OCI-LY7 (cell line): ENCODE measurements around the gene KIAA0232. TPM values are rescaled to one million over a fixed set of nuclear protein-coding genes. Genes with fewer than 3 reads are reported as not detected.
"Not testable (repeated sequence)": the region's sequence is repeated elsewhere in the genome, so short reads cannot be mapped to it uniquely, and the experiment has no call there.

Experiments used
- BruUV-seq: library from RNA; stranded (reverse); fragments of 400-500 nt; replicated peaks from 2 replicates; lab custom pipeline; 2021; lab: Mats Ljungman, UMichigan
- CTCF ChIA-PET: fragments of 300-600 bp; sonication (Branson Sonifier 250); formaldehyde crosslinking; loops from one replicate; lab custom pipeline; 2022; ENCODE audit warnings: antibody characterized with exemption; ENCODE audit not compliant: unreplicated experiment; lab: Charles Lee
- POLR2A ChIA-PET: fragments of 300-600 bp; sonication (Branson Sonifier 250); formaldehyde crosslinking; loops from one replicate; lab custom pipeline; 2022; ENCODE audit warnings: antibody characterized with exemption; lab: Charles Lee
- DNase-seq: peaks from one replicate; pipeline ENCODE4 v3.0.0-alpha.2; 2015; ENCODE audit warnings: low spot score
- H2AFZ ChIP-seq: fragments of 200-600 bp; sonication (generic), shearing (Covaris generic); 2 replicates; pipeline ENCODE4 v1.6.1; 2014; ENCODE audit warnings: mild to moderate bottlenecking, antibody characterized with exemption, low read length, moderate library complexity
- H3K27ac ChIP-seq: fragments of 200-600 bp; sonication (generic); 2 replicates; pipeline ENCODE4 v1.5.1; 2014; ENCODE audit warnings: mixed run types, low read depth, mild to moderate bottlenecking, moderate library complexity, low read length, inconsistent platforms; ENCODE audit not compliant: poor library complexity, severe bottlenecking
- H3K36me3 ChIP-seq: fragments of 200-600 bp; sonication (generic); 2 replicates; pipeline ENCODE4 v1.6.1; 2014; ENCODE audit warnings: mild to moderate bottlenecking, antibody characterized with exemption, low read length, moderate library complexity, mixed read lengths; ENCODE audit not compliant: insufficient read depth
- H3K4me1 ChIP-seq: fragments of 200-600 bp; sonication (generic); 2 replicates; pipeline ENCODE4 v1.5.1; 2014; ENCODE audit warnings: mild to moderate bottlenecking, low read length; ENCODE audit not compliant: insufficient read depth, poor library complexity, severe bottlenecking
- H3K4me2 ChIP-seq: fragments of 200-600 bp; sonication (generic); 2 replicates; pipeline ENCODE4 v1.6.1; 2014; ENCODE audit warnings: mild to moderate bottlenecking, low read length
- H3K4me3 ChIP-seq: fragments of 200-600 bp; sonication (generic); 2 replicates; pipeline ENCODE4 v1.5.1; 2014; ENCODE audit warnings: mild to moderate bottlenecking, low read depth, low read length; ENCODE audit not compliant: poor library complexity, severe bottlenecking
- H3K79me2 ChIP-seq: fragments of 200-600 bp; sonication (generic); 2 replicates; pipeline ENCODE4 v1.6.1; 2016; ENCODE audit warnings: low read depth, mild to moderate bottlenecking, low read length, moderate library complexity, mixed read lengths; ENCODE audit not compliant: insufficient read depth
- H3K9me2 ChIP-seq: fragments of 200-600 bp; sonication (generic); 2 replicates; pipeline ENCODE4 v1.6.1; 2016; ENCODE audit warnings: mild to moderate bottlenecking, low read length, mixed read lengths; ENCODE audit not compliant: insufficient read depth
- H3K9me3 ChIP-seq: fragments of 200-600 bp; sonication (generic); 2 replicates; pipeline ENCODE4 v1.6.1; 2014; ENCODE audit warnings: mild to moderate bottlenecking, mixed run types, low read length, mixed read lengths
- H4K20me1 ChIP-seq: fragments of 200-600 bp; sonication (generic); 2 replicates; pipeline ENCODE4 v1.6.1; 2014; ENCODE audit warnings: mild to moderate bottlenecking, antibody characterized with exemption, low read length, moderate library complexity, mixed read lengths; ENCODE audit not compliant: insufficient read depth
- CTCF ChIP-seq: fragments of 200-600 bp; sonication (generic); conservative IDR thresholded peaks from 2 replicates; pipeline ENCODE4 v1.5.1; 2014; ENCODE audit warnings: mild to moderate bottlenecking, antibody characterized with exemption, low read length, moderate library complexity, mixed read lengths
- EZH2phosphoT487 ChIP-seq: fragments of 200-600 bp; sonication (generic); IDR thresholded peaks from 2 replicates; pipeline ENCODE4 v1.6.1; 2018; ENCODE audit warnings: low read depth, borderline replicate concordance, mild to moderate bottlenecking, mixed run types, antibody characterized with exemption, low read length, moderate library complexity, mixed read lengths
- intact Hi-C: fragments of 100-400 bp; cut with micrococcal nuclease; formaldehyde crosslinking; loops from one replicate; pipeline ENCODE4 v1.10.0; 2022; ENCODE audit not compliant: unreplicated experiment
- total RNA-seq, 2 experiments: library from RNA; depleted of rRNA in 1 of 2; stranded (reverse); fragments of >200 nt in 1 of 2; shearing (Covaris generic) in 1 of 2; gene quantifications; 2 replicates each; pipeline ENCODE4 v1.2.3, GENCODE V29; 2014 to 2022

The KIAA0232 gene
- total RNA-seq, 2 experiments from 2014 or later: 7.5 to 13.5 TPM

GRCh38 chr4:6910340-6910959 lies 127.9 kb downstream of the KIAA0232 start:
- BruUV-seq: no TSS peak
- ChIA-PET CTCF (interaction anchor here (0.8 kb wide), 1 partner anchor 137 kb away, joined by 3 read pairs; no protein-coding TSS in a partner anchor), POLR2A (interaction anchor here (1.1 to 1.3 kb wide), 2 partner anchors 18 to 193 kb away, joined by 4 read pairs; no protein-coding TSS in a partner anchor)
- DNase-seq: no peak
- no peaks in the 10 kb centered on the region for H3K79me2 ChIP-seq
- no peaks in the 10 kb centered on the region for H3K9me2 ChIP-seq
- peak overlapping the region; percentile 73 for H3K4me3 ChIP-seq
- H3K4me2 ChIP-seq: peak overlapping the region; percentile 89
- intact Hi-C loops: no loop called here
- H3K4me1 ChIP-seq: peaks cover 39% of the 10 kb centered on the region
- no peak overlapping the region for H2AFZ ChIP-seq
- no peaks in the 10 kb centered on the region for H3K36me3 ChIP-seq
- TF ChIP-seq EZH2phosphoT487 (no peak), CTCF (peak; percentile 61)
- no peak overlapping the region for H3K27ac ChIP-seq
- no peaks in the 10 kb centered on the region for H3K9me3 ChIP-seq
- no peaks in the 10 kb centered on the region for H4K20me1 ChIP-seq

GRCh38 chr4:6910960-6911874 lies 128.7 kb downstream of the KIAA0232 start:
- no peak overlapping the region for H3K27ac ChIP-seq
- CTCF ChIA-PET: interaction anchor here (0.8 to 1.0 kb wide), 2 partner anchors 75 to 136 kb away, joined by 3 read pairs; no protein-coding TSS in a partner anchor
- POLR2A ChIA-PET: interaction anchor here (0.7 to 1.4 kb wide), 5 partner anchors 18 to 193 kb away, joined by 3 to 4 read pairs (median 3); no protein-coding TSS in a partner anchor
- peak overlapping the region; percentile 73 for H3K4me3 ChIP-seq
- H3K36me3 ChIP-seq: no peaks in the 10 kb centered on the region
- peak overlapping the region; percentile 89 for H3K4me2 ChIP-seq
- peak; percentile 36 for DNase-seq
- no peak overlapping the region for H2AFZ ChIP-seq
- no peaks in the 10 kb centered on the region for H4K20me1 ChIP-seq
- intact Hi-C loops: no loop called here
- peaks cover 39% of the 10 kb centered on the region for H3K4me1 ChIP-seq
- H3K9me2 ChIP-seq: no peaks in the 10 kb centered on the region
- no peaks in the 10 kb centered on the region for H3K9me3 ChIP-seq
- no peak for TF ChIP-seq EZH2phosphoT487
- TF ChIP-seq CTCF: no peak
- no TSS peak for BruUV-seq
- no peaks in the 10 kb centered on the region for H3K79me2 ChIP-seq

GRCh38 chr4:6911917-6912316 lies 129.4 kb downstream of the KIAA0232 start:
- H3K4me2 ChIP-seq: peak overlapping the region; percentile 89; the same call in 1 of the 2 replicates
- POLR2A ChIA-PET: interaction anchor here (0.5 to 1.4 kb wide), 6 partner anchors 59 to 191 kb away, joined by 3 to 5 read pairs (median 3); no protein-coding TSS in a partner anchor

More at GRCh38 chr4:6911917-6912316, 129.4 kb downstream of the KIAA0232 start:
- intact Hi-C loops, BruUV-seq, DNase-seq, H3K9me3 ChIP-seq, H2AFZ ChIP-seq, H3K9me2 ChIP-seq, H3K27ac ChIP-seq, H4K20me1 ChIP-seq, H3K36me3 ChIP-seq, H3K4me3 ChIP-seq, H3K79me2 ChIP-seq: not testable (repeated sequence)
- CTCF ChIA-PET: interaction anchor here (1.0 kb wide), 1 partner anchor 75 kb away, joined by 3 read pairs; no protein-coding TSS in a partner anchor
- H3K4me1 ChIP-seq: peaks cover 40% of the 10 kb centered on the region
